CD4-positive, alpha-beta T cell (primary cell): ENCODE data around the gene SMPD1. TPM values are rescaled to one million over a fixed set of nuclear protein-coding genes. Genes with fewer than 3 reads are reported as not detected.

Experiments used
- ATAC-seq: fragments of 200-7000 bp; cut with Tn5 transposase; one replicate; pipeline ENCODE4 v1.10.0; 2022; ENCODE audit warnings: mild to moderate bottlenecking; ENCODE audit not compliant: poor library complexity
- CTCF ChIA-PET: fragments of 350-600 bp; sonication (Branson Sonifier 250); formaldehyde crosslinking; loops from one replicate; lab custom pipeline; 2021; ENCODE audit warnings: antibody characterized with exemption, inconsistent platforms; lab: Charles Lee
- POLR2A ChIA-PET: fragments of 350-600 bp; sonication (Branson Sonifier 250); formaldehyde crosslinking; loops from one replicate; lab custom pipeline; 2021; ENCODE audit warnings: antibody characterized with exemption, inconsistent platforms; lab: Charles Lee
- DNase-seq, 14 experiments: peaks; one replicate each; pipeline ENCODE4 v3.0.0-alpha.2; 2013 to 2020; ENCODE audit warnings: mixed read lengths in 2 of 14
- H3K27ac ChIP-seq, 2 donors: one replicate each; pipeline versions ENCODE4 v1.5.1 to v1.7.0; 2013; ENCODE audit warnings: low read length in 2 of 2, low read depth in 1 of 2, mild to moderate bottlenecking in 1 of 2
- H3K27me3 ChIP-seq, 2 experiments: 1 replicate in 1 of 2; 2 replicates in 1 of 2; pipeline versions ENCODE4 v1.6.1 to v1.7.0; 2013; ENCODE audit warnings: low read length in 2 of 2, control low read depth in 1 of 2, mild to moderate bottlenecking in 1 of 2, moderate library complexity in 1 of 2; ENCODE audit not compliant: insufficient read depth in 2 of 2, control insufficient read depth in 1 of 2
- H3K36me3 ChIP-seq: one replicate; pipeline ENCODE4 v1.6.1; 2013; ENCODE audit warnings: low read length, control low read depth; ENCODE audit not compliant: insufficient read depth
- H3K4me1 ChIP-seq: one replicate; pipeline ENCODE4 v1.6.1; 2013; ENCODE audit warnings: low read length, control low read depth; ENCODE audit not compliant: insufficient read depth
- H3K4me3 ChIP-seq: one replicate; pipeline ENCODE4 v1.5.1; 2013; ENCODE audit warnings: mild to moderate bottlenecking, low read length, moderate library complexity
- H3K9me3 ChIP-seq, 2 experiments: 1 replicate in 1 of 2; 2 replicates in 1 of 2; pipeline versions ENCODE4 v1.6.1 to v1.7.0; 2013; ENCODE audit warnings: low read length in 2 of 2, mild to moderate bottlenecking in 2 of 2, control low read depth in 1 of 2, moderate library complexity in 1 of 2; ENCODE audit not compliant: control insufficient read depth in 1 of 2, insufficient read depth in 1 of 2
- H3K27ac Mint-ChIP-seq: one replicate; pipeline ENCODE4 v1.8.0; 2020; ENCODE audit warnings: mixed read lengths
- H3K27me3 Mint-ChIP-seq: one replicate; pipeline ENCODE4 v1.8.0; 2021; ENCODE audit warnings: mixed read lengths
- H3K36me3 Mint-ChIP-seq: one replicate; pipeline ENCODE4 v1.8.0; 2021; ENCODE audit warnings: low read depth, mixed read lengths
- H3K4me1 Mint-ChIP-seq: one replicate; pipeline ENCODE4 v1.8.0; 2021; ENCODE audit warnings: low read depth, mixed read lengths
- H3K4me3 Mint-ChIP-seq: one replicate; pipeline ENCODE4 v1.8.0; 2020; ENCODE audit warnings: mild to moderate bottlenecking, mixed read lengths
- H3K9me3 Mint-ChIP-seq: one replicate; pipeline ENCODE4 v1.8.0; 2020; ENCODE audit warnings: mixed read lengths
- intact Hi-C, 2 experiments: fragments of 100-400 bp; cut with DNase I in 1 of 2; cut with micrococcal nuclease in 1 of 2; formaldehyde crosslinking; loops; one replicate each; pipeline versions ENCODE4 v1.15.1 to v1.9.0; 2023 to 2025; cut with DNase I, micrococcal nuclease
- total RNA-seq, 174 experiments: library from RNA in 2 of 174; stranded (reverse) in 2 of 174; gene quantifications; one replicate each; pipeline ENCODE4 v1.2.3 and lab custom pipeline; 2021 to 2026
- TF ChIP-seq, protein P1 (sequence below): fragments of 200-600 bp; IDR thresholded peaks from one replicate; pipeline ENCODE4 v1.8.0; 2022; ENCODE audit warnings: antibody characterized with exemption, mild to moderate bottlenecking

SMPD1 gene
- total RNA-seq, 2 experiments from 2014 or later: 70.9 to 75.0 TPM

DNA sequence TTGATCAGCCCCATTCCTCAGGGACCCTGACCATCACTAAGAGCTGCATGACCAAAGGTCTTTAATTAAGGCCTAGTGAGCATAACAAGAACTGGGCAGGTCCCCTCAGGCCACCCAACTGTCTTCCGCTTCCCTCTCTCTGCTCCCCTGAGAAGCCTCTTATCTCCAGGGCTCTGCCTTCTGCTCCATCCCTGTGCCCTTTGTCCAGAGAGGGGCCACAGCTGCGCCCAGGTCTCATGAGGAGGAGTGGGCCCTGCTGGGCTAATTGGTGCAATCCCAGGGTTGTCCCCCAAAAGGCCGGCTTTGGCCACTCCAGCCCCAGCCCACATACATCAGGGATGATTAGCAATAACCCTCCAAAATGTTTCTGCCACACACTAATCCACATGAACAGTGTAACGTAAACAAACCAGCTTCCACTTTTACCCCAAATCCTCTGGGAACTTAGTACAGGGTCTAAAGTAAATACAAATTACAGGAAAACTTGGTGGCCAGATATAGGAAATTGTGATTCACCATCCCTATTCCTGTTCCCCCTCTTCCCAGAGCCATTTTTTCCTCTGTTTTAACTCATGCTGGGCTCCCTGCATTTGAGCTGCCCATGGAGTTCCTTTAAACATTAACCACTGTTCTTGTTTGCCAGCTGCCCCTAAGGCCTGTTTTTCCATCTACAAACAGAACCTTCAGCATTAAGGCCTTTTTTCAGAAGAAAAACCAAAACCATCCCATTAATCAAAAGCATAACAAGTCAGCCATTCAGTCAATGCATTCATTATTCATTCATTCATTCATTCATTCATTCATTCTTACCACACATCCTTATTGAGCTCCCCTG, 35.4 kb upstream of the SMPD1 start:
- H3K4me1 ChIP-seq: peaks cover 5% of the 10 kb centered on the region
- Mint-ChIP-seq H3K9me3 (no peaks in the 10 kb centered on the region), H3K27ac (no peak overlapping the region), H3K4me3 (no peak overlapping the region), H3K36me3 (no peaks in the 10 kb centered on the region), H3K4me1 (no peaks in the 10 kb centered on the region), H3K27me3 (no peaks in the 10 kb centered on the region)
- ChIA-PET CTCF (interaction anchor here (1.9 kb wide), 1 partner anchor 8 kb away, joined by 12 read pairs; no protein-coding TSS in a partner anchor), POLR2A (no interaction called here)
- no peak overlapping the region for H3K4me3 ChIP-seq
- no peak for DNase-seq
- no peak for ATAC-seq
- TF ChIP-seq, protein P1, sequence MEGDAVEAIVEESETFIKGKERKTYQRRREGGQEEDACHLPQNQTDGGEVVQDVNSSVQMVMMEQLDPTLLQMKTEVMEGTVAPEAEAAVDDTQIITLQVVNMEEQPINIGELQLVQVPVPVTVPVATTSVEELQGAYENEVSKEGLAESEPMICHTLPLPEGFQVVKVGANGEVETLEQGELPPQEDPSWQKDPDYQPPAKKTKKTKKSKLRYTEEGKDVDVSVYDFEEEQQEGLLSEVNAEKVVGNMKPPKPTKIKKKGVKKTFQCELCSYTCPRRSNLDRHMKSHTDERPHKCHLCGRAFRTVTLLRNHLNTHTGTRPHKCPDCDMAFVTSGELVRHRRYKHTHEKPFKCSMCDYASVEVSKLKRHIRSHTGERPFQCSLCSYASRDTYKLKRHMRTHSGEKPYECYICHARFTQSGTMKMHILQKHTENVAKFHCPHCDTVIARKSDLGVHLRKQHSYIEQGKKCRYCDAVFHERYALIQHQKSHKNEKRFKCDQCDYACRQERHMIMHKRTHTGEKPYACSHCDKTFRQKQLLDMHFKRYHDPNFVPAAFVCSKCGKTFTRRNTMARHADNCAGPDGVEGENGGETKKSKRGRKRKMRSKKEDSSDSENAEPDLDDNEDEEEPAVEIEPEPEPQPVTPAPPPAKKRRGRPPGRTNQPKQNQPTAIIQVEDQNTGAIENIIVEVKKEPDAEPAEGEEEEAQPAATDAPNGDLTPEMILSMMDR: no peak
- H3K36me3 ChIP-seq: no peaks in the 10 kb centered on the region
- no peaks in the 10 kb centered on the region for H3K9me3 ChIP-seq
- intact Hi-C loops: loop anchor here (5.0 kb wide), 5 partner anchors 753 to 1718 kb away; partner anchors contain the start of gene OR51D1 (in 1 of the 2)
- H3K27ac ChIP-seq: no peak overlapping the region
- no peaks in the 10 kb centered on the region for H3K27me3 ChIP-seq

GRCh38 chr11:6356503-6357055, 33.7 kb upstream of the SMPD1 start:
- CTCF ChIA-PET: no interaction called here
- Histone ChIP-seq H3K36me3 (no peaks in the 10 kb centered on the region), H3K27me3 (no peaks in the 10 kb centered on the region), H3K9me3 (no peaks in the 10 kb centered on the region), H3K27ac (no peak overlapping the region), H3K4me3 (no peak overlapping the region), H3K4me1 (peaks cover 5% of the 10 kb centered on the region)
- no peaks in the 10 kb centered on the region for H3K27me3 Mint-ChIP-seq
- TF ChIP-seq, protein P1: no peak
- H3K9me3 Mint-ChIP-seq: no peaks in the 10 kb centered on the region
- intact Hi-C loops: no loop called here
- H3K27ac Mint-ChIP-seq: no peak overlapping the region
- no peaks in the 10 kb centered on the region for H3K36me3 Mint-ChIP-seq
- DNase-seq (no peak), ATAC-seq (no peak)
- POLR2A ChIA-PET: no interaction called here
- H3K4me3 Mint-ChIP-seq: no peak overlapping the region
- no peaks in the 10 kb centered on the region for H3K4me1 Mint-ChIP-seq

DNA sequence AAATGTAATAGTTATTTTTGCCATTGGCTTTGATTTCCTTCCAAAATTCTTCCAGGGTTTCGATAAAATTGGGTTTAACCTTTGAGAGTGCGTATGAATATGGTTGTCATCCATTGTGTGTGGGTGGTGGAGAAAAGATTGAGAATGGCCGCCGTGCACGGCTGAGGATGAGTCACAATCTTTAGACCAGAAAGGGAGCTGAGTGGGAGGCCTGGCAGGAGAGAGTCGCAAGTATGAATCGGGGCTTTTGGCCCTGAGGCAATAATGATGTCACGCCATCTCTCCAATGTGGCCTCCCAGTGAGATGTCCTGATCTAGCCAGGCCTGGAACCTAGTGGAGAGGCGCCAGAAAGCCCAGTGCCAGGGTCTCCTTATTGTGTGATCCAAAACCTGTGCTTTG, 33.1 kb upstream of the SMPD1 start:
- H3K36me3 ChIP-seq: no peaks in the 10 kb centered on the region
- no peak overlapping the region for H3K4me3 Mint-ChIP-seq
- CTCF ChIA-PET: no interaction called here
- H3K4me1 Mint-ChIP-seq: no peaks in the 10 kb centered on the region
- ATAC-seq (no peak), DNase-seq (no peak)
- no peak overlapping the region for H3K27ac Mint-ChIP-seq
- POLR2A ChIA-PET: interaction anchor here (0.6 kb wide), 1 partner anchor 70 kb away, joined by 3 read pairs; no protein-coding TSS in a partner anchor
- H3K36me3 Mint-ChIP-seq: no peaks in the 10 kb centered on the region
- H3K4me3 ChIP-seq: no peak overlapping the region
- no peaks in the 10 kb centered on the region for H3K9me3 ChIP-seq
- H3K27ac ChIP-seq: no peak overlapping the region
- H3K4me1 ChIP-seq: peaks cover 5% of the 10 kb centered on the region
- TF ChIP-seq, protein P1: no peak
- H3K9me3 Mint-ChIP-seq: no peaks in the 10 kb centered on the region
- H3K27me3 ChIP-seq: no peaks in the 10 kb centered on the region
- H3K27me3 Mint-ChIP-seq: no peaks in the 10 kb centered on the region
- intact Hi-C loops: no loop called here
